GM12878 (cell line): ENCODE measurements around the gene CHERP. TPM values are rescaled to one million over a fixed set of nuclear protein-coding genes. Genes with fewer than 3 reads are reported as not detected.

ENCODE experiments used
- BCLAF1 ChIP-seq: fragments of 450-650 bp; IDR thresholded peaks from 2 replicates; pipeline ENCODE4 v1.6.1; 2017; ENCODE audit warnings: antibody characterized with exemption, mild to moderate bottlenecking, moderate library complexity
- BMI1 ChIP-seq: fragments of 450-650 bp; IDR thresholded peaks from 2 replicates; pipeline ENCODE4 v1.6.1; 2016; ENCODE audit warnings: mild to moderate bottlenecking, moderate library complexity, borderline replicate concordance
- CBX5 ChIP-seq: sonication (generic); IDR thresholded peaks from 2 replicates; pipeline ENCODE4 v1.6.1; 2016; ENCODE audit warnings: low read depth, moderate library complexity, mild to moderate bottlenecking, inconsistent platforms
- EZH2 ChIP-seq: IDR thresholded peaks from 2 replicates; pipeline ENCODE4 v1.6.1; 2012; ENCODE audit warnings: low read depth, mild to moderate bottlenecking, control low read depth, inconsistent platforms, low read length, borderline replicate concordance; ENCODE audit not compliant: control insufficient read depth
- LARP7 ChIP-seq: fragments of 450-650 bp; IDR thresholded peaks from 2 replicates; pipeline ENCODE4 v1.6.1; 2017; ENCODE audit warnings: mild to moderate bottlenecking
- MLLT1 ChIP-seq: fragments of 450-650 bp; IDR thresholded peaks from 2 replicates; pipeline ENCODE4 v1.6.1; 2016; ENCODE audit warnings: mild to moderate bottlenecking
- NBN ChIP-seq: fragments of 450-650 bp; IDR thresholded peaks from 2 replicates; pipeline ENCODE4 v1.6.1; 2016
- NR2C2 ChIP-seq: IDR thresholded peaks from 2 replicates; pipeline ENCODE4 v1.6.1; 2011; ENCODE audit warnings: borderline replicate concordance, low read depth; ENCODE audit not compliant: control insufficient read depth, insufficient read length
- NR2F1 ChIP-seq: fragments of 450-650 bp; conservative IDR thresholded peaks from 2 replicates; pipeline ENCODE4 v1.6.1; 2017; ENCODE audit warnings: mild to moderate bottlenecking
- POLR2A ChIP-seq: IDR thresholded peaks from 2 replicates; pipeline ENCODE4 v1.6.1; 2011; ENCODE audit warnings: low read depth, mild to moderate bottlenecking, low read length
- POLR2AphosphoS2 ChIP-seq: IDR thresholded peaks from 2 replicates; pipeline ENCODE4 v1.6.1; 2011; ENCODE audit warnings: low read depth, mild to moderate bottlenecking, low read length, improper control_type of control experiment, moderate library complexity
- POLR2AphosphoS5 ChIP-seq: IDR thresholded peaks from 2 replicates; pipeline ENCODE4 v1.6.1; 2011; ENCODE audit warnings: mild to moderate bottlenecking, low read length, inconsistent platforms
- PRDM15 ChIP-seq: fragments of 450-650 bp; formaldehyde crosslinking; IDR thresholded peaks from 2 replicates; pipeline ENCODE4 v1.4.0; 2020; ENCODE audit warnings: mild to moderate bottlenecking, moderate library complexity
- RAD51 ChIP-seq: fragments of 450-650 bp; IDR thresholded peaks from 2 replicates; pipeline ENCODE4 v1.6.1; 2016; ENCODE audit warnings: moderate library complexity, mild to moderate bottlenecking, inconsistent platforms
- RELA ChIP-seq: fragments of 450-650 bp; IDR thresholded peaks from 2 replicates; pipeline ENCODE4 v1.8.0; 2014; ENCODE audit warnings: borderline replicate concordance; ENCODE audit not compliant: partially characterized antibody
- TARDBP ChIP-seq: IDR thresholded peaks from 2 replicates; pipeline ENCODE4 v1.6.1; 2016; ENCODE audit warnings: borderline replicate concordance
- YY1 ChIP-seq: IDR thresholded peaks from 2 replicates; pipeline ENCODE4 v1.6.1; 2011; ENCODE audit warnings: low read depth, mild to moderate bottlenecking, low read length
- ZBTB11 ChIP-seq: fragments of 450-650 bp; formaldehyde crosslinking; IDR thresholded peaks from 2 replicates; pipeline ENCODE4 v1.5.0; 2022; ENCODE audit warnings: mild to moderate bottlenecking, missing genetic modification characterization
- ZNF24 ChIP-seq: fragments of 450-650 bp; IDR thresholded peaks from 2 replicates; pipeline ENCODE4 v1.6.1; 2017; ENCODE audit warnings: antibody characterized with exemption, mild to moderate bottlenecking
- polyA plus RNA-seq, 11 experiments: library from polyadenylated mRNA; depleted of rRNA in 4 of 11; unstranded in 6 of 11; stranded (reverse) in 5 of 11; fragments of >200 nt; fragmentation: Nextera tagmentation in 4 of 11; fragmentation: Illumina TruSeq in 1 of 11; extraction: Ambion mirVana in 4 of 11; extraction: Trizol in 1 of 11; gene quantifications; 1 replicate in 1 of 11; 2 replicates in 10 of 11; pipeline versions ENCODE4 v1.2.1 to v1.2.3, GENCODE V29; 2011 to 2016; ENCODE audit warnings: inconsistent platforms in 2 of 11, missing spikeins in 2 of 11, low read depth in 1 of 11
- total RNA-seq, 4 experiments: library from RNA; depleted of rRNA in 3 of 4; stranded (reverse); fragments of >200 nt in 3 of 4; fragmentation: Illumina TruSeq in 1 of 4; extraction: Trizol in 1 of 4; gene quantifications; 2 replicates each; pipeline versions ENCODE4 v1.2.1 to v1.2.3, GENCODE V29; 2013 to 2021

Gene CHERP
- total and polyA plus RNA-seq, 10 of the 15 experiments (the other 5 are each of a cell fraction or from before 2014, with no cell fraction given) = 0.66 to 65.3 (median 12.2) TPM

- TF ChIP-seq ZBTB11 (CRISPR knock-in tag) (peak; percentile 24; the same call in 1 of the 2 replicates), BMI1 (peak; percentile 57; the same call in 1 of the 2 replicates), TARDBP (peak; percentile 9; the same call in 1 of the 2 replicates), MLLT1 (peak; percentile 87), ZNF24 (no peak), RELA (no peak), CBX5 (no peak), RAD51 (no peak), POLR2AphosphoS5 (peak; percentile 92; the same call in 1 of the 2 replicates), PRDM15 (no peak; the same call in 1 of the 2 replicates), EZH2 (no peak), POLR2AphosphoS2 (no peak; the same call in 1 of the 2 replicates), NR2C2 (no peak), POLR2A (peak; percentile 57; the same call in 1 of the 2 replicates), NBN (no peak), BCLAF1 (0 out of 2 replicates have a peak, but pooled peaks have one; percentile 3), YY1 (peak; percentile 1; the same call in 1 of the 2 replicates), LARP7 (peak; percentile 65), NR2F1 (peak; percentile 86)
Measured at GRCh38 chr19:16585094-16585801, 43.0 kb upstream of the CHERP start (continued).
